Medulla oblongata (tissue), 1 donor: ENCODE measurements around the gene SYT7.
A peak's percentile ranks its signal among the peaks of the same experiment; 100 is the strongest.
"Not testable (repeated sequence)": the region's sequence is repeated elsewhere in the genome, so short reads cannot be mapped to it uniquely, and the experiment has no call there.

Experiments
- DNase-seq: peaks from one replicate; pipeline ENCODE4 v3.0.0-alpha.2; 2015; ENCODE audit errors: extremely low spot score

Gene SYT7

DNA sequence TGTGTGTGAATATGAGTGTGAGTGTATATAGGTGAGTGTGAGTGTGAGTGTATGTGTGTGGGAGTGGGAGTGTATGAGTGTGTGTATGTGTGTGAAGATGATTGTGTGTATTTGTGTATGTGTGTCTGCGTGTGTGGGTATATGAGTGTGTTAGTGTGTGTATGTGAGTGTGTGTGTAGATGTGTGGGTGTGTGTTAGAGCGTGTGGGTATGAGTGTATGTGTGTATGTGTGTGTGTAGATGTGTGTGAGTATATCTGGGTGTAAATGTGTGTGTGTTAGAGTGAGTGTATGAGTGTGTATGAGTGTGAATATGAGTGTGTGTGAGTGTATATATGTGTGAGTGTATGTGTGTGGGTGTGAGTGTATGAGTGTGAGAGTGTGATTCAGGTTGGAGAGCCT, 83.4 kb downstream of the SYT7 start:
- DNase-seq, result no peak

DNA sequence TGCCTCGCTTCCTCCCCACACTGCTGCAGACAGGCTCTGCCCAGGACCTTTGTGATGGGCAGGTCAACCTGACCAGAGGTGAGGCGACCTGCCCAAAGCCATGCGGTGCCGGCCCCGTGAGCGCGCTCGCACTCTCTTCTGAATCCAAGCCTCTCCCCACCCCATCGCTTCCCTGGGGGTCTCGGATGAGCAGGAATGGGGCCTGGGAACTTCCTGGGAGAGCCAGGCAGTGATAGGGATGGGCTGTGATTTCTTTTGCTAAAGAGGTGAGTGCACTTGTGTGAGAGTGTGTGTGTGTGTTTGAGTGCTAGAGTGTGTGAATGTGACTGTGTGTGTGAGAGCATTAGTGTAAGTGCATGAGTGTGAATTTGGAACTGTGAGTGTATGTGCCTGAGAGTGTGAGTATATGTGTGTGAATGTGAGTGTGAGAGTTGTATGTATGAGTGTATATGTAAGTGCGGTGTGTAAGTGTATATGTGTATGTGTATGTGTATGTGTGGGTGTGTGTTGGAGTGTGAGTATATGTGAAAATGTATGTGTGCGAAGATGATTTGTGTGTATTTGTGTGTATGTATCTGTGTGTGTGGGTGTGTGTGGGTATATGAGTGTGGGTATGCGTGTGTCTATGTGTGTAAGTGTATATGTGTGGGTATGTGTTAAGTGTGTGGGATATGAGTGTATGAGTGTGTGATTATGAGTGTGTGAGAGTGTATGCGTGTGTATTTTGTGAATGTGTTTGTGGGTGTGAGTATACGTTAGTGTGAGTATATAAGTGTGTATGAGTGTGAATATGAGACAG, 84.1 kb downstream of the SYT7 start:
- no peak for DNase-seq

DNA sequence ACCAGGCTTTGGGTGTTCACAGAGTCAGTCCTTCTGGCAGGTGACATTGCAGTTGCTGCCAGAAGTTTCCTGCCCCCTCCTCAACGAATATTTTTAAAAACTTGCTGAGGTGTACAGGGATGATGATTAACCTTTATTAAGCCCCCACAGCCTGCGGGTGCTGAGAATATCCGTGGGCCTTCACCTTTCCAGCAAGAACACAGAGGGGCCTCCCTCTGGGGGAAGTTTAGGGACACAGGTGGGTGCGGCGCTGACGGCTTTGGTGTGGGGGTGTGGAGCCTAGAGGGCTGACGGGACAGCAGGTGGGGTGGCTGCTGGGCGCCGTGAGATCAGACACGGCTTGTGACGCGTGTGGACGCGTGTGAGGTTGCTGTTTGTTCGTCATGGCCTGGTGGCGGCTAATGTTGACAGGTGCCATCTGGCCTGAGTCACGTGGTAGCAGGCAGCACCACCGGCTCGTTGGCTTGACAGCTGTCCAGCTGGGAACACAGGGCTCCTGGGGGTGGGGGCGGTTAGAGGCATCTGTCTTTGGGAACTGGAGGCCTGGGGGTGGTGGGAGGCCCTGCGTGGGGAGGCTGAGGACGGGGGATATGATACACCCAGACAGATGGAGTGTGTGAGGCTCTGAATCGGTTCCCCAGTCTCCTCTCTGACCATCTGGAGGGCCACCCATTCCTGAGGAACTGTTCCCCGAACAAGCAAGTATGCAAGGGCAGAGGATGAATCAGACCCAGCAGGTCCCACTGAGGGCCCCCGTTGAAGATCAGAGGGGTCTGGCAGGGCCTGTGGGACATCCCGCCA, 84.9 kb downstream of the SYT7 start:
- no peak for DNase-seq

DNA sequence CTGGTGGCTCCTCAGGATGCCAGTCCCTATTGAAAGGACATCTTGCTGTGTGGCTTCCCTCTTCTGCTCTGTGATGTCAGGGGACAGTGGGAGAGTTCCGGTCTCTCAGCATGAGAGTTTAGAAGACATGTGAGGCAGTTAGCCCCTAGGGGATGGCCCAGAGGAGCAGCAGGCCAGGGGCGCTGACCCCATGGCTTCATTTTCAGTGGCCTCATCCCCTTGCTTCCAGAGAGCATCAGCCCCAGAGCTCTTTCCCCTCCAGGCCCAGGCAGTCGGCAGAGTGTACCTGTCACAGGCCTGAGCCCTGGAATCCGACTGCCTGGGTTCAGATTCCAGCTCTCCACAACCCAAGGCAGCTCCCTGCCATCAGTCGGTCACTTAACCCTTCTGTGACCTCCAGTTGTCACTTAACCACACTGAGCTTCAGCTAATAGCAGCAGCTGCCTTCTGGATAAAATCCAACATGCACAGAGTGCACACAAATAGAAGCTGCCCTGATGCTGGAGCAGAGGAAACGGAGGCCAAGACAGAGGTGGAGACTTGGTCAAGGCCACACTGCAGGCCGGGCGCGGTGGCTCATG, 86.4 kb downstream of the SYT7 start:
- no peak for DNase-seq

DNA sequence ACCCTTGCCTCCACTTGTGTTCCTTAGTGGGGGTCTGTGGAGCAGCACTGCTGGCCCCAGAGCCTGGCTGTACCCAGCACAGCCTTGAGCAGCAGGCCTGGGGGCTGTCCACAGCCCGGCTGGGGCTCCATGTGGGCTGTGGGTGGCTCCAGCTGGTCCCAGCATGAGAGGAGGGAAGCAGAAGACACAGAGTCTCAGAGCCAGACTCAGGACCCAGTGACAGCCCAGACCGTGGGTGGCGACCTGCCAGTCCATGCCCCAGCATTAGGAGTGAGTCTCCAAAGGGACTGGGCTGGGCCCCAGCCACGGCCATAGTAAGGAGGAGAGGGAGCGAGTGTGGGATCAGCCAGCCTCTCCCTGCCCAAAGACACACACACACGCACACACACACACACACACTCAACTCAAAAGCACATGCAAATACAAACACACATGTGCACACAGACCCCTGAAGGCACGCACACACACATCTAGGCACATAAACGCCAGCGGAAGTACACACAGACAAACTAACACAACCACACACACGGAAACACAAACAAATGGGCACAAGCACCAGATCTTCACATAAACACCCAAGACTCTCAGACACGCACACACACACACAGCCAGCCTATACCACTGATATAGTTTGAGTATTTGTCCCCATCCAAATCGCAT, 89.0 kb downstream of the SYT7 start:
- DNase-seq, result peak; percentile 43

DNA sequence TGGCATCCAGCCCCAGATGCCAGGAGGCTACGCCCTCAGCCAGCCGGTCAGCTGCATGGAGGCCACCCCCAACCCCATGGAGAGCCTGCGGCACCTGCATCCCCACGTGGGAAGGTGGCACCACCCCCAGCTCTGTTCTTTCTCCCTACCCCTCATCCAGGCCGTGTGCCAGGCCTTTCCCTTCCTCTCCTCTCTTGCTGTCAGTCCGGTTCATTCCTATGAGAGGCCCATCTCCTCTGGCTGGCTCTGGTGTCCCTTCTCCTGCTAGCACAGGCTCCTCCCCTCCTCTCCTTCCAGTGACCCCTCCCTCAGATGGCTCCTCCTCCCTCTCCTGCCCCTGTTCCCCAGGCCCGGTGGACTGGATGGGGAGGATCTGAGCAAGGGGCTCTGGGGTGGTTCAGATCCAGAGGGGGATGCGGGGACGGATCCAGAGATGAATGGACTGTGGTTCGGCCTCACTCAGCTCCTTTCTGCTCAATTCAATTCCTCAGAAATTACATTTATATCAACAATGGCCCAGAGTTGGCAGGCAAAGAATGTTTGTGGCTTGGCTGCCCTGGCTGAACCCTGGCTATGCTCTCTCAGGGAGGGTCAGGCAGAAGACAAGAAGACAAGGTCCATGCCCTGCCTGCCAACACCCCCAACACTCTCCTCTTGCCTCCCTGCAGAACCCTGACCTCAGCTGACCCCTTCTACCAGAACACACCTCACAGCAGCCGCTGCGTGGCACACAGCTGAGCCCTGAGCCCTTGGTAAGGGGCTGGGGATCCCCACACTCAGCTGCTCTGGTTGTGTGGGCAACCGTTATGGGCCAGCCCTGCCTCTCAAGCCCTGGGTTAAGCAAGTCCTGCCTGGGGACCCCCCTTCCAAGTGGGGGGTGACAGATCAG, 90.8 kb downstream of the SYT7 start:
- no peak for DNase-seq

DNA sequence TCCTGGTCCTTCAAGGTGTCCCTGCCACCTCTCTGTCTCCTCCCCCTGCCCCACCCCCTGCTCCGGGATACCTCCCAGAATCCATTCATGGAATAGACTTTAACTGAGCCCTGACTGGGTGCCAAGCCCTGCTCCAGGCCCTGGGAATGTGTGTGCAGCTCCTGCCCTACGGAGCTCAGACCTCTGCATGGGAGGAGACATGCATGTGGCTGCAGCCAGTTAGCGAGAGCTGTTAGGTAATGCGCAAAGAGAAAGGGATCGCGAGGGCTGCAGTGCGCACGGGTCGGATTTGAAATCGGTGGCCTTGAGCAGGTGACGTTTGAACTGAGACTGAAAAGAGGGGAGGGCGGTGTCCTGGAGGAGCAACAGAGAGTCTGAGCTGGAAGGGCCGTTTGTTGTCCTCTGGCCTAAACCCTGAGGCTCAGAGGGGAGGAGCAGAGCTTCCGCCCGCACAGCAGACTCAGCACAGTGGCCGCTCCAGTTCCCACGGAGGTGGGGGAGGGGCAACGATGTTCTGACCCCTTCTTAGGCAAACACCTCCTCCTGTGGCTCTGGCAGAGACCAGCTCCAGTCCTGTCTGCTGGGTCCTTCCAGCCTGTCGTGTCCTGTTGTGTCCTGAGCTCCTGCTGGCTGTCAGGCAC, 92.1 kb downstream of the SYT7 start:
- DNase-seq, result no peak

DNA sequence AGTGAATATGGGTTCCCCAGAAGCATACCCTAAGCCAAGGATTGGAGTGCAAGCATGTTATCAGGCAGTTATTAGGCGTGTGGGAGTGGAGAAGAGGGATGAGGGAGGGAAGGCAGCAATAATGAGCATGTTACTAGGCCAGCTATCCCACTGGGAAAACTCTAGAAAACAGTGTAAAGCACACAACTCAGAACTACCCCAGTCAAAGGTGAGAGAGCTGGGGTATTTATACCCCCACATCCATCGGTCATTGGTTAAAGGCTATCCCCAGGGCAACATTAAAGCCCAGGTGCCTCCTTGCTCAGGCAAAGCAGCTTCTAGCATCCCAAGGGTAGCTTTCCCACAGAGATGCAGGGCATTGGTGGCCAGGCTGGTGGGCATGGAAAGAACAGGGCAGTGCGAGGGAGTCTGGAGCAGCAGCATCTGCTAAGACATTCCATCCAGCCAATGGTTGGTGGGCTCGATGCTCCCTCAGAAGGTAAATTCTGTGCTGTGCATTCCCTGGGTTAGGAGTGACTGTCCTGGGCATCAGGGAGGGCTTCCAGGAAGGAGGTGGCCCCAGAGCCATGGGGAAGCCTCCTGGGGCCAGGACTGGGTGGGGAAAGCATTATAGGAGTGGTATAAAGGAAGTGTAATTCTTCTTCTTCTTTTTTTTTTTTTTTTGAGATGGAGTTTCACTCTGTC, 93.4 kb downstream of the SYT7 start:
- DNase-seq, result no peak

DNA sequence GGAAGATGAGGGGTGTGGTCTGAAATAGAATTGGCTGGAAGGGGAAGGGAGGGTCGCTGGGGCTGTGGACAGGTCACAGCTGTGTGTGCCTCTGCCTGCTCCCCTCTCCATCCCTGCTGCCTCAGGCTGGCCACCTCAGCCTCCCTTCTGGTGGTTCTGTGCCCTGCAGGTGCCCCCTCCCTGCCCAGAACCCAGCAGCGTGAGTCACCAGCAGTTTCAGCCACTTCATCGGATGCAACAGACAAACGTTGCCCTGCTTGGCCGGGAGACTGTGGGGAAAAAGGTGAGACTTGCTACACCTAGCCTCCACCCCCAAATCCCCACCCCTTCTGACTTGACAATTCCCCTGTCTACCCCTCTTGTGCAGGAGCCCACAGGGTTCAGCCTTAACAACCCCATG, 94.1 kb downstream of the SYT7 start:
- no peak for DNase-seq

DNA sequence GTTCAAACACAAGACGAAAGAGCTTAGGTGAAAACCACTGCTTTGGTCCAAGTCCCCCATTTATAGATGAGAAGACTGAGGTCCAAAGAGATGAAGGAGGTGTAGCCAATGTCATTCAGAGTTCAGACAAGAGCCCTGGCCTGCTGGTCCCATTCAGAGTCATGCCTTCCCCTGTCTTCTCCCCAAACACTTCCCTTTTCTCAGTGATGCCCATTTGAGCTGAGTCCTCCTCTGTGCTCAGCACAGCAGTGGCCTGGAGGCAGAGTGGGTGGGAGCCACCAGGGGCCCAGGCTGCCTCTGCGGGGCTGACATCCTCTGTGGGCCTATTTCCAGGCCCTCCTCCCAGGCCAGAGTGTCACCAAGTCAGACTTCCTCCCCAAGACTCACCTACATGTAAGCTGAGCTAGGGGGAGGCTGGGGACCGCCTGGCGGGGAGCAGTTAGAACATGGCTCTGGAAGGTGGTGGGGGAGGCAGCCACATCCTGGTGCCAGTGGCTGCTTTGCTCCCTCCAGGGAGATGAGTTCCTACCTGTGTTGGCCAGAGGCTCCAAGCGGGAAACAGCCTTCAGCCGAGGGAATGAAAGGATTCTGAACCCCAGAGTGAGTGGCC, 94.8 kb downstream of the SYT7 start:
- no peak for DNase-seq

DNA sequence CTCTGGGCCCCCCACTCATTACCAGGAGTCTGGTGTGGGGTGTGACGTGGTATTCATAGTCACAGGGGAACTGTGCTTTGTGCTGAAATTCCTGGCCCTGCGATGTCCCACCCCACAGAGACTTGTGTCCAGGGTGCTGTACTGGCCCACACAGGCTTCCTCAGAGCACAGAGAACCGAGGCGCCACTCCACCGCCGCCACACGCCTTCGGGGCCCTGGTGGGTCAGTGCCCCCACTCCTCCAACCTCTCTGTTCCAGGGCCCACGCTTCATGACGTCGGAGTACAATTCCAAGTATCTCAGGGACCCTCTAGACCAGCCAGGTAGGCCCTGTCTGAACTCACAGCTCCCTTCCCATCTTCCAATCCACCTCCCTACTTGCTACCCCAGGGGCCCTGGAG, 95.8 kb downstream of the SYT7 start:
- DNase-seq, result no peak

DNA sequence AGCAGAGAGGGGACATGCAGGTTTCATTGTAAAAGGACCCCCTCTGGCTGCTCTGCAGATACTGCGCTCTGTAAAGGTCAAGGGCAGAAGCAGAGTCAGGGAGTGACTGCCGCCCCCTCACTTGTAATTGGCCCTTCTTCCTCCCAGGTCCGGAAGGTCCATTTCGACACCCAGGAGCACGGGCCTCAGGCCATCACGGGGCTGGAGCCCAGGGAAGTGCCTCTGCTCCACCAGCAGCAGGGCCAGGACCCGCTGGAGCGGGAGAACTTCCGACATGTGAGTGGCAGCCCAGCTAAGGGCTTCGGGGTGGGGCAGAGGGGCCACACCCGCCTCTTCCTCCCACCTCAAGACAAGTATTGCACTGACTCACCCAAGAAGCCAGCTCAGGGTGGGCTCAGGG, 96.3 kb downstream of the SYT7 start:
- DNase-seq, result no peak

DNA sequence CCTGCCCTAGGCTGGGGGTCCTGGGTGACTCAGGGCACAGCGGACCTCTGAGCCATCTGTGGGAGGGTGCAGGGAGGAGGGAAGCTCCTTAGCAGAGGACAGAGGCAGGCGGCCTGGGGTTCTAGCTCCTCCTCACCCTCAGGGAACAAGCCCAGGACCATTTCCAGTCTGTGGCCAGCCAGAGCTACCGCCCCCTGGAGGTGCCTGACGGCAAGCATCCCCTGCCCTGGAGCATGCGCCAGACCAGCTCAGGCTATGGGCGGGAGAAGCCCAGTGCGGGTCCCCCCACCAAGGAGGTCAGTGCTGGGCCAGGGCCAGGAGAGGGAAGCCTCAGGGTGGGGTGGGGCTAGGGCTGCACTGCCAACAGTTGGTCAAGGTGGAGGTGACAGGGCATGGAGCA, 98.4 kb downstream of the SYT7 start:
- no peak for DNase-seq

DNA sequence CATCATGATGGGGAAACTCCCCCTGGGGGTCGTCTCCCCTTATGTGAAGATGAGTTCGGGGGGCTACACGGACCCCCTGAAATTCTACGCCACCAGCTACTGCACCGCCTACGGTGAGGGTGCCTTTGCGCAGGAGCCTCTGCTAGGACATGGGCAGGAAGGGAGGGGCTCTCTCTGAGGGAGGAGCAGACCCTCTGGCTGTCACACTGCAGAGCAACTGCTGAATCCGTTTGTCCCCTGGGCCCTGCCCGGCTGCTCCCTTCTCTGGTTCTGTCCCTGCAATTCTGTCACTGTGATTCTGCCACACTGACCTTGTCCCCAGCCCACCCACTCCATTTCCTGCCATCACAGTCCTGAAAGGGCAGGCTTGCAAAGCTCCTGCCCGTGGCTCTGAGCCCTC, 99.1 kb downstream of the SYT7 start:
- no peak for DNase-seq

DNA sequence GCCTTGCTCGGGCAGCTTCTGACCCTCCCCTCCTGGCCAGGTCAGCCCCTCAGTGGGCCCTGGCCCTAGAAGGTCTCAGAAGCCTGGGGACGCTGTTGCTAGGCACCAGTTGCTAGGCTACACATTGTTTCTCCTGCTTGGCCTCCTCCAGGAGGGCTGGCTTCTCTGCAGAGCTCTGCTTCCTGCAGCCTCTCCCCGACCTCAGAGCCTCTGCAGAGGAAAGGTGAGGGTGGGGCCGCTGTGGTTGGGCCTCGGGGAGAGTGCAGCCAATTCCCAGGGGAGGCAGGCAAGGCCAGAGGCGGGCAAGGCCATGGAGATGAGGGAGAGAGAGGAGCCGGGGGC, 99.9 kb downstream of the SYT7 start:
- no peak for DNase-seq

DNA sequence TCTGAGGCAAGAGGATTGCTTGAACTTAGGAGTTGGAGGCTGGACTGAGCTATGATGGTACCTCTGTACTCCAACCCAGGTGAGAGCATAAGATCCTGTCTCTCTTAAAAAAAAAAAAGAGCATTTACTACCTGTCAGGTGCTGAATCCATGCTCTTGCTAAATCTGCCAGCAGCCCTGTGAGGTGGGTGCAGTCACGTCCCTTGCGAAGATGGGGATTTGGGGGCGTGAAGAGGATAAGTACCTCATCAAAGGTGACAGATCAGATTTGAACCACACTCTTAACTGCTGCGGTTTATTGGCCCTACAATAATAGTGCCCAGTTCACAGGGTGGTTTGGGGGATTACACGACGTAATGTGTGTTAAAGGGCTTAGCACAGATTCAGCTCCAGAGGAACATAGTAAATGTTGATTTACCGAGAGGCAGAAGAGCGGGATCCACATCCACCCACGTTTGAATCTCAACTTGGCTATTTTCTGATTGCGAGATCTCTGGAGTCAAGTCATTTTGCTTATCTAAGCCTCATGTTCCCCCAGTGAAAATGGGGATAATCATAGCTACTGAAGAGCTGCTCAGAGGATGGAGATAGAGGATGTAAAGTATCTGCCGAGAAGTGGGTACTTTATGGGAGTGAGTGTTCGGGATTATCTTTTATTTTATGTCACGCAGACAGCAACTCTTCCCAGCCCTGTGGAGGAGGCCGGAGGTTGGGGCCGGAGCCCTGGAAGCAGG, 100.4 kb downstream of the SYT7 start:
- no peak for DNase-seq

DNA sequence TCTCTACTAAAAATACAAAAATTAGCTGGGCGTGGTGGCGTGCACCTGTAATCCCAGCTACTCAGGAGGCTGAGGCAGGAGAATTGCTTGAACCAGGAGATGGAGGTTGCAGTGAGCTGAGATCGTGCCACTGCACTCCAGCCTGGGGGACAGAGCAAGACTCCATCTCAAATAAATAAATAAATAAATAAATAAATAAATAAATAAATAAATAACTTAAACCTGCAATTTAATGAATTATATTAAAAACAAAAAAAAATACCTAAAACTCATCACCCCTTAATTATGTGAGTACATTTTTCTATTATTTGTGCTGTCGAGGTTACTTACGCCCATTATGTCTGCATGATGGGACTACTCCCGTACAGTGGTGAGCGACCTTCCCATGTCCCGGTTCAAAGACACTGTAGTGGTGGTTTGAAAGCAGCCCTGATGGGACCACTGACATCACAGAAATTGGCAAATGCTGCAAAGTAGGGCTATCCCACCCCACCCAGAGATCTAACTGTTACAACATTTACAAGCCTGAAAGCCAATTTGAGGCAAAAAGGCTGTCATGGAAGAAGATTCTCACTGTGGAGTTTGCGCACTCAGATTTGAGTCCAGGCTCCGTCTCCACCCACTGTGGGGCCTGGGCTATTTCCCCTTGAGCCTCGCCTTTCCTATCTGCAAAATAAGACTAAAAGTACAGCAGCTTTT, 101.4 kb downstream of the SYT7 start:
- not testable (repeated sequence) for DNase-seq

DNA sequence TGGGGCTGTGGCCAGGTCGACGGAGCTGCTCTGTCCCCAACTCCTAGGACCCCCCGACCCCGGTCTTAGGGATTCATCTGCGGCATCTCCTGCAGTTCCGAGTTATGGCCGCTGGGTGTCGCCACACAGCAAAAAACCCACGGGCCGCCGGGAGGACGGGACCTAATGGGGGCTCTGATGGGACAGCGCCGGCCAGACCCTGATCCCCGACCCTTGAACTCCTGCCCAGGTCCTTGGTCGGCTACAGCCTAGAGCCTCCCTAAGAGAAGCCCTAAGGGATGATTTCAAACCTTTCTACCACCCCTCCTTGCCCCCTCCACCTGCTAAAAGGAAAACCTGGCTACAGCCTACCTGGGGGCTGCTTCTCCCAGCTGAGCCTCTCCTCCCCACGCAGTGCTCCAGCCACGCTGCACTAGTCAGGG, 103.1 kb downstream of the SYT7 start:
- DNase-seq, result peak; percentile 44

DNA sequence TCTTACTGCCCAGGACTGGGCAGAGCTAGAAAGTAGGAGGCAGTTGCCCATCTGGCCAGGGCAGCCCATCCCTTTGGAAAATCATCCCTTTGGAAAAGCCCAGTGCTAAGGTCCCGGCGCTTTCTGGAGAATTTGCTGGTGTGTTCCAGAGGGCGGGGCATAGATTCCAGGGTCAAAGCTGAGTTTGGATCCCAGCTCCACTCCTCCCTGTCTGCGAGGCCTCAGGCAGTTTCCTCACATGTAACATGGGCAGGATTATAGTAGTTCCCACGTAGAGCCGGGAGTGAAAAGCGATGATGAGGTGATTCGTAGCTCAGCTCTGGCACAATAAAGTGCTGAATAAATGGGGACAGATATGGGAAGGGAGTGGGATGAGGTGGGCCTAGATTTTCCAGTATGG, 103.8 kb downstream of the SYT7 start:
- no peak for DNase-seq
